ENCODE measurements around the gene RAET1E.
"Not testable (repeated sequence)": the region's sequence is repeated elsewhere in the genome, so short reads cannot be mapped to it uniquely, and the experiment has no call there.

The RAET1E gene

GRCh38 chr6:149889326-149889725, 8.6 kb downstream of the RAET1E start:
- no peak for DNase-seq (ENCODE audit: low spot score)

GRCh38 chr6:149888659-149889058, 9.3 kb downstream of the RAET1E start:
- no peak for DNase-seq (ENCODE audit: low spot score)

DNA sequence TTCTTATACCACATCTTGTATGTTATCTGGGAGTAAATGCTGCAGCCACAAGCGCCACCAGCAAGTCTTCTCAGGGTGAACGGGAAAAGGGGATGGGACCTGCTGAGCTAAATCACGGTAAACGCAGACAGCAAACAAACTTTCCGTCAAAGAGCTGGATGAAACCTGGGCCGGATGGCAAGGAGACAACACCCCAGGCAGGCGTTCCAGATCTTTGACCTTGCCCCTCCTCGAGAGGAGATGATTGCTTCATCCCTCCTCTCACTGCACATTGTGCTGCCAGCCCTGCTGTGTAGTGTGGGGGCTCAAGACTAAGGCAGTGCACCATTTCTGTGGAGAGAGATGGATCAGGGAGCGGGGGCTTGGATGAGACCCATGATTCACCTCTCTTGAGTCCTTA, 9.8 kb downstream of the RAET1E start:
- DNase-seq (ENCODE audit: low spot score), result no peak

- no peak for DNase-seq (ENCODE audit: low spot score)
Observed at GRCh38 chr6:149887343-149887742, 10.6 kb downstream of the RAET1E start.

DNA sequence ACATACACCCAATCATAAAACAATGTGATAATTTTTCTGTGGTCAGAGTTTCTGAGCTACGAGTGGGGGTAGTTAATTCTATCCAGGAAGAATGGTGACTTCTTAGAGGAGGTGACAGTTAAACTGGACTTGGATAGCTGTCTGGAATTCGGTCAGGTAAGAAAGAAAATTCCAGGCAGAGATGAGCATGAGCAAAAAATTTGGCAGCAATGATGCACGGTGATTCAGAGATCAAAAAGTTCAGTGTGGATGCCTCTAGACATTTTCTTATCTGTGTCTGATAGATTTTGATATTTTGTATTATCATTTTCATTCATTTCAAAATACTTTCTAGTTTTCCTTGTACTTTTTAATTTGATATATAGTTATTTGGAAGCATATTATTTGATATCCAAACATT, 12.0 kb downstream of the RAET1E start:
- no peak for DNase-seq (ENCODE audit: low spot score)

- no peak for DNase-seq (ENCODE audit: low spot score)
Observed at GRCh38 chr6:149884617-149885016, 13.3 kb downstream of the RAET1E start.

DNA sequence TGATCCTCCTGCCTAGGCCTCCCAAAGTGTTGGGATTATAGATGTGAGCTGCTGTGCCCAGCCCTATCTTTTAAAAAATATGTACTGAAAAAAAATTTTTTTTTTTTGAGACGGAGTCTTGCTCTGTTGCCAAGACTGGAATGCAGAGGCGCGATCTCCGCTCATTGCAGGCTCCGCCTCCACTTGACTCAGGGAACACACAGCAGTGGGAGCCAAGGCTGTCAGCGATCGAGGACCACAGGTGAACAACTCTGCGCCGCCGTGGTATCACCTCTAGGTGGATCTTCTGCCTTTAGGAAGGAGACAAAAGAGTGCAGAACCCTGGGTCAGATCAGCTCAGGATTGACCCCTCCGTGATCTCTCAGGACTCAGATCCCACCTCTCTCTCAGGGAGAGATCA, 13.7 kb downstream of the RAET1E start:
- DNase-seq (ENCODE audit: low spot score), result no peak

DNA sequence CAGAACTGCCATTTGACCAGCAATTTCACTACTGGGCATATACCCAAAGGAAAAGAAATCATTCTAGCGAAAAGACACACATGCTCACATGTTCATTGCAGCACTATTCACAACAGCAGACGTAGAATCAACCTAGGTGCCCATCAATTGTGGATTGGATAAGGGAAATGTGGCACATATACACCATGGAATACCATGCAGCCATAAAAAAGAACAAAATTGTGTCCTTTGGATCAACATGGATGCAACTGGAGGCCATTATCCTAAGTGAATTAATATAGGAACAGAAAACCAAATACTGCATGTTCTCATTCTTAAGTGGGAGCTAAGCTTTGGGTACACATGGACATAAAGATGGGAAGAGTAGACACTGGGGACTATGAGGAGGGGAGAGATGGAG, 16.1 kb downstream of the RAET1E start:
- no peak for DNase-seq (ENCODE audit: low spot score)

GRCh38 chr6:149881066-149881766, 16.7 kb downstream of the RAET1E start:
- no peak for DNase-seq (ENCODE audit: low spot score)

DNA sequence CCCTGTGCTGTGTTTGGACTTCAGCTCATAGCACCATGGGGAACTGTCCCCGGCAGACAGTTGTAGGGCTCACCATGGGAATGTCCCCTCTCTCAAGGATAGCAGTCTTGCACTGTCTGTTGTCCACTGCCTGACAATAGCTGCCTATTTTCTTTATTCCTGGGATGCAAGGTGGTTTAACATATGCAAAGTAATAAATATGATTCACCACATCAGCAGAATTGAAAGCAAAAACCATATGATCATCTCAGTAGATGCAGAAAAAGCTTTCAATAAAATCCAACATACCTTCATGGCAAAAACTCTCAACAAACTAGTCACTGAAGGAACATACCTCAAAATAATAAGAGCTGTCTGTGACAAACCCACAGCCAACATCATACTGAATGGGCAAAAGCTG, 20.3 kb downstream of the RAET1E start:
- DNase-seq (ENCODE audit: low spot score), result no peak

GRCh38 chr6:149876241-149876933, 21.5 kb downstream of the RAET1E start:
- no peak for DNase-seq (ENCODE audit: low spot score)

DNA sequence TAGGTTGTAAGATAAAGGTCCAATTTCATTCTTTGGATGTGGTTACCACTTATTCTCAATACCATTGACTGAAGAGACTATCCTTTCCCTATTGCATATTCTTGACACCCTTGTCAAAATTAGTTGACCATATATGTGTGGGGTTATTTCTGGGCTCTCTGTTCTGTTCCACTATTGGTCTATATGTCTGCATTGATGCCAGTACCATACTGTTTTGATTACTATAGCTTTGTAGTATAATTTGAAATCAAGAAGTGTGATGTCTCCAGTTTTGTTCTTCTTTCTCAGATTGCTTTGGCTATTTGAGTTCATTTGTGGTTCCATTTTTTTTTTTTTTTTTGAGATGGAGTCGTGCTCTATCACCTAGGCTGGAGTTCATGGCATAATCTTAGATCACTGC, 25.7 kb downstream of the RAET1E start:
- no peak for DNase-seq (ENCODE audit: low spot score)

DNA sequence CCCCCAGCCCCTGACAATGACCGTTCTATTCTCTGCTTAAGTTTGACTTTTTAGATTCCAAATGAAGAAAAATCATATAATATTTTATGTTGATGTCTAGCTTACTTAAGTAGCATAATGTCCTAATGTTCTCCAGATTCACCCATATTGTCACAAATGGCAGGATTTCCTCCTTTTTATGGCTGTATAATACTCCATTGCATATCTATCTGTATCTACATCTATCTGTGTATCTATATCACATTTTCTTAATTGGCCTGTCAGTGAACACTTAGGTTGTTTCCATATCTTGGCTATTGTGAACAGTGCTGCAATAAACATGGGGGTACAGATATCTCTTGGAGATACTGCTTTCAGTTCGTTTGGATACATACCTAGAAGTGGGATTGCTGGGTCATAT, 26.7 kb downstream of the RAET1E start:
- no peak for DNase-seq (ENCODE audit: low spot score)

GRCh38 chr6:149869275-149869892, 28.5 kb downstream of the RAET1E start:
- DNase-seq (ENCODE audit: low spot score), result no peak

GRCh38 chr6:149867876-149868640, 29.9 kb downstream of the RAET1E start:
- no peak for DNase-seq (ENCODE audit: low spot score)

DNA sequence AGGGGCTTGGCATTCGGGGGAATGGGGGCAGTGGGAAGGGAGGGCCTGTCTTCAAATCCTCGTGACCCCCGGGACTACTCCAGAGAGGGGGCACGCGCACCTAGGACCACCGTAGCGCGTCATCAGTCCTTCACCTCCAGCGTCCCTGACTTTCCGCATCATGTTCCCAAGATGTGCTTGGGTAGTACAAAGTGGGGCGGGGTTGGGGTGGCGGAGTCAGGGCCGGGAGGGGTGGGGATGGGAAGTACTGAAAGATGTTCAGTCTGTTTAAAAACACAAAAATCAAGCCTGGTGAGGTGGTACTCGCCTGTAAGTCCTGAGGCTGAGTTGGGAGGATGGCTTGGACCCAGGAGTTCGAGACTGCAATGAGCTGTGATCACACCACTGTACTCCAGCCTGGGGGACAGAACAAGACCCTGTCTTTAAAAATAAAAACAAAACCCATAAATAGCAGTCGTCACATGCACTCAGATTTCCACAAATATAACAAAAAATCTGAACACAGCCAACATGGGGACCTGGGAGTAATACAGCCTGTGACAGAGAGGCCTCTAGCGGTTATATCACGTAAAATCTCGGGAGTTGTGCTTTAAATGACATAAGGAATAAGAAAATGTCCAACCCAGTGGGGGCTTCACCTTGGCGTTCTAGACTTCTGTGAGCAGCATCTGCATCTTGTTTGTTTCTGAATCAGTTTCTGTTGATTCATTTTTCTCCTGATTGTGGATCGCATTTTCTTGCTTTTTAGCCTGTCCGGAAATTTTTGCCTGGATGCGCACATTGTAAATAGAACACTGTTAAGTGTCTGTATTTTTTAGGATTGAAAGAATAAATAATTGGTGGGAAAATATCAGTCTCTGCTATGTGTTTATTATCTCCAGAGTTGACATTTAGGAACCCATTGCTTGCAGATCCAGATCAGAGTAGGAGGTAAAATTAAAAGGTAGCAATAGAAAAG, 33.1 kb downstream of the RAET1E start:
- no peak for DNase-seq (ENCODE audit: low spot score)

GRCh38 chr6:149863698-149864577, 34.0 kb downstream of the RAET1E start, which contains the start of gene LRP11:
LRP11 (minus strand) TSS chr6:149864359; CDS start chr6:149864020, 339 bp downstream.
- peak; percentile 87 for DNase-seq (ENCODE audit: low spot score)

GRCh38 chr6:149862922-149863697, 34.8 kb downstream of the RAET1E start:
- DNase-seq (ENCODE audit: low spot score), result peak; percentile 84

DNA sequence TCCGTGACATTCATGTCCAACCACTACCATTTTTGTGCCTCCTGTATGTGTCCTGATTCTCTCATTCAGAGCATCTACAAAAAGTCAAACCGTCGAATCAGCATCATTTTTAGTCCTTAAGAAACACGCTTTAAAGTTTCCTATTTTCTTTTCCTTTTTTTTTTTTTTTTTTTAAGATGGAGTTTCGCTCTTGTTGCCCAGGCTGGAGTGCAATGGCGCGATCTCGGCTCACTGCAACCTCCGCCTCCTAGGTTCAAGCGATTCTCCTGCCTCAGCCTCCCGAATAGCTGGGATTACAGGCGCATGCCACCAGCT, 35.5 kb downstream of the RAET1E start:
- not testable (repeated sequence) for DNase-seq (ENCODE audit: low spot score)
